Left lobe of liver (tissue), 2 donors: ENCODE data around the gene NUMB. TPM values are rescaled to one million over a fixed set of nuclear protein-coding genes. Genes with fewer than 3 reads are reported as not detected.
"Not testable (repeated sequence)": the region's sequence is repeated elsewhere in the genome, so short reads cannot be mapped to it uniquely, and the experiment has no call there.

Source experiments
- ATAC-seq: fragments of 200-7000 bp; cut with Tn5 transposase; one replicate; pipeline ENCODE4 v1.9.1; 2020; ENCODE audit warnings: mild to moderate bottlenecking, moderate library complexity
- DNase-seq: peaks from one replicate; pipeline ENCODE4 v3.0.0-alpha.2; 2020; ENCODE audit warnings: low spot score
- total RNA-seq: library from RNA; stranded (reverse); gene quantifications from one replicate; pipeline ENCODE4 v1.2.1, GENCODE V29; 2021
- donor health status: DM: no; HTN: no; CAD: no; lungs with moderate emphysema.
- donor health status: DM: no; HTN: yes; CAD: no.

The NUMB gene
- total RNA-seq, 1 donor from 2014 or later: 41.9 TPM

- no peak for DNase-seq
- ATAC-seq: no peak
These were observed 89.7 kb downstream of the NUMB start for GRCh38 chr14:73368616-73369015.

GRCh38 chr14:73365727-73366126, 92.6 kb downstream of the NUMB start:
- peak; percentile 93 for ATAC-seq
- DNase-seq: no peak

GRCh38 chr14:73364559-73364958, 93.8 kb downstream of the NUMB start:
- ATAC-seq (no peak), DNase-seq (no peak)

GRCh38 chr14:73359445-73359844, 98.9 kb downstream of the NUMB start:
- ATAC-seq (no peak), DNase-seq (no peak)

- ATAC-seq (peak; percentile 82), DNase-seq (no peak)
These were observed 100.2 kb downstream of the NUMB start for GRCh38 chr14:73358187-73358586.

- ATAC-seq (peak; percentile 77), DNase-seq (peak; percentile 57)
These were observed 109.3 kb downstream of the NUMB start for GRCh38 chr14:73349091-73349490.

GRCh38 chr14:73344319-73344718, 114.0 kb downstream of the NUMB start:
- ATAC-seq (no peak), DNase-seq (no peak)

GRCh38 chr14:73342670-73343069, 115.7 kb downstream of the NUMB start:
- no peak for ATAC-seq
- no peak for DNase-seq

- DNase-seq (no peak), ATAC-seq (no peak)
These were observed 118.3 kb downstream of the NUMB start for GRCh38 chr14:73339846-73340595.

GRCh38 chr14:73339206-73339605, 119.1 kb downstream of the NUMB start:
- ATAC-seq: no peak
- no peak for DNase-seq

- ATAC-seq: no peak
- DNase-seq: no peak
These were observed 119.8 kb downstream of the NUMB start for GRCh38 chr14:73338551-73338950.

- DNase-seq: no peak
- no peak for ATAC-seq
These were observed 125.3 kb downstream of the NUMB start for GRCh38 chr14:73333031-73333430.

GRCh38 chr14:73325630-73326299, 132.6 kb downstream of the NUMB start:
- no peak for ATAC-seq
- DNase-seq: no peak

- ATAC-seq (no peak), DNase-seq (no peak)
These were observed 133.3 kb downstream of the NUMB start for GRCh38 chr14:73325063-73325462.

GRCh38 chr14:73324533-73324932, 133.8 kb downstream of the NUMB start:
- no peak for DNase-seq
- ATAC-seq: no peak

GRCh38 chr14:73323896-73324399, 134.4 kb downstream of the NUMB start:
- ATAC-seq: no peak
- no peak for DNase-seq

GRCh38 chr14:73313151-73313550, 145.2 kb downstream of the NUMB start:
- ATAC-seq: no peak
- DNase-seq: no peak

- ATAC-seq (no peak), DNase-seq (no peak)
These were observed 145.7 kb downstream of the NUMB start for GRCh38 chr14:73312687-73313086.

GRCh38 chr14:73311708-73312030, 146.7 kb downstream of the NUMB start:
- ATAC-seq (no peak), DNase-seq (no peak)

GRCh38 chr14:73309207-73309606, 149.1 kb downstream of the NUMB start:
- ATAC-seq, DNase-seq: not testable (repeated sequence)

GRCh38 chr14:73307261-73307660, 151.1 kb downstream of the NUMB start:
- no peak for ATAC-seq

GRCh38 chr14:73305499-73305898, 152.8 kb downstream of the NUMB start:
- no peak for DNase-seq
- no peak for ATAC-seq

More at GRCh38 chr14:73307261-73307660, 151.1 kb downstream of the NUMB start:
- no peak for DNase-seq
